GM12872 (cell line): ENCODE measurements around the gene STS.
A peak's percentile ranks its signal among the peaks of the same experiment; 100 is the strongest.

ENCODE experiments used
- CTCF ChIP-seq: IDR thresholded peaks from 3 replicates; pipeline ENCODE4 v1.5.1; 2011; ENCODE audit warnings: low read depth, mild to moderate bottlenecking, low read length, moderate library complexity; ENCODE audit not compliant: insufficient read depth

STS gene

GRCh38 chrX:7191681-7192110 is 44.2 kb downstream of the STS start:
- peak; percentile 37; the same call in 1 of the 3 replicates for TF ChIP-seq CTCF

GRCh38 chrX:7192871-7193270 is 45.4 kb downstream of the STS start:
- TF ChIP-seq CTCF, result no peak

- no peak for TF ChIP-seq CTCF
Observed at GRCh38 chrX:7194606-7195005, 47.1 kb downstream of the STS start.
